ENCODE measurements around the gene GBX2.

Gene GBX2

GRCh38 chr2:236180831-236181453 lies 12.8 kb upstream of the GBX2 start:
- no peak for DNase-seq

GRCh38 chr2:236180076-236180816 lies 12.1 kb upstream of the GBX2 start:
- DNase-seq, result no peak

- DNase-seq, result no peak
Observed at GRCh38 chr2:236179236-236180075, 11.3 kb upstream of the GBX2 start.

- no peak for DNase-seq
Observed at GRCh38 chr2:236178890-236179235, 10.7 kb upstream of the GBX2 start.

GRCh38 chr2:236177967-236178889 lies 10.0 kb upstream of the GBX2 start:
- DNase-seq, result no peak

- DNase-seq, result no peak
Observed at GRCh38 chr2:236177604-236177966, 9.4 kb upstream of the GBX2 start.

GRCh38 chr2:236176951-236177350 lies 8.8 kb upstream of the GBX2 start:
- no peak for DNase-seq

GRCh38 chr2:236176417-236176816 lies 8.2 kb upstream of the GBX2 start:
- DNase-seq, result no peak

- DNase-seq, result no peak
Observed at GRCh38 chr2:236175548-236176150, 7.5 kb upstream of the GBX2 start.

GRCh38 chr2:236173729-236174607 lies 5.8 kb upstream of the GBX2 start:
- DNase-seq, result no peak

- DNase-seq, result no peak
Observed at GRCh38 chr2:236173036-236173728, 5.0 kb upstream of the GBX2 start.

GRCh38 chr2:236172255-236173035 lies 4.3 kb upstream of the GBX2 start:
- no peak for DNase-seq

- DNase-seq, result no peak
Observed at GRCh38 chr2:236171680-236172254, 3.6 kb upstream of the GBX2 start.

- DNase-seq, result no peak
Observed at GRCh38 chr2:236171181-236171679, 3.0 kb upstream of the GBX2 start.

- no peak for DNase-seq
Observed at GRCh38 chr2:236170590-236171165, 2.5 kb upstream of the GBX2 start.

GRCh38 chr2:236169741-236170589 lies 1.8 kb upstream of the GBX2 start:
- DNase-seq, result no peak

GRCh38 chr2:236169151-236169721 lies 1.1 kb upstream of the GBX2 start:
- DNase-seq, result no peak
